Epidermal melanocyte (primary cell): ENCODE data around the gene EIF3B.
"Not testable (repeated sequence)": the region's sequence is repeated elsewhere in the genome, so short reads cannot be mapped to it uniquely, and the experiment has no call there.

Source experiments
- DNase-seq: peaks from one replicate; pipeline ENCODE4 v3.0.0; 2011; ENCODE audit warnings: low spot score; ENCODE audit not compliant: insufficient read length

Gene EIF3B

DNA sequence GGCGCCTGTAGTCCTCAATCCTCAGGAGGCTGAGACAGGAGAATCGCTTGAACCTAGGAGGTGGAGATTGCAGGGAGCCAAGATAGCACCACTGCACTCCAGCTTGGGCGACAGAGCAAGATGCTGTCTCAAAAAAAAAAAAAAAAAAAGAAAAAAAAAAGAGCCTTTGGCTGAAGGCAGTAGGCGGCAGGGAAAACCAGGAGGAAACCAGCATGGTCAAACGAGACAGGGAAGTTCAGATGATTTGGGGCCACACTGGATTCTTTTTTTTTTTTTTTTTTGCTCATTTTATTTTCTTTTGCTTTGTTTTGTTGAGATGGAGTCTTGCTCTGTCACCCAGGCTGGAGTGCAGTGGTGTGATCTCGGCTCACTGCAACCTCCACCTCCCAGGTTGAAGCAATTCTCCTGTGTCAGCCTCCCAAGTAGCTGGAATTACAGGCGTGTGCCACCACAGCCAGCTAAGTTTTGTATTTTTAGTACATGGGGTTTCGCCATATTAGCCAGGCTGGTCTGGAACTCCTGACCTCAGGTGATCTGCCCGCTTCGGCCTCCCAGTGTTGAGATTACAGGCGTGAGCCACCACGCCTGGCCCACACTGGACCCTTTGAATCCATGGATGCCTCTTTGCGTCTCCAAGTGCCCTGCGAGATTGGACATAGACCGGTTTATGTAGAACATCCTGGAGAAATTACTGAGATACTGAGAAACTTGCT is 7.1 kb upstream of the EIF3B start:
- not testable (repeated sequence) for DNase-seq

DNA sequence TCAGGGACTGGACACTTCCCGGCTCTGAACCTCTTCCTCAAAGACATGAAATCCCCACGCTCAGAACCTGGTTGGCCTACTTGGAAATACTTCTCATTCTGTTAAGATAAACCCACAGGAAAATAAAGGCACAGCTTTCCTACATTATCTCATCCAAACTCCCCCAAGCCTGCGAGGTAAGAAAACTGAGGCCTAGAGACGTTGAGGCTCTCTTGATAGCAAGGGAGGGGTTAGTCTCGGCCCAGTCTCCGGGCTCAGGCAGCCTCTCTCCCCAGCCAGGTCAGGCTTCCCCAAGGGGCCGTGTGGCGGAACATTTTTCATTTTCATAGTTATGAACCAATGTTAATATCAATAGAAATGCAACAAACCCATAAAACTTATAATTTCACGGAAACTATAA is 4.6 kb upstream of the EIF3B start:
- no peak for DNase-seq

DNA sequence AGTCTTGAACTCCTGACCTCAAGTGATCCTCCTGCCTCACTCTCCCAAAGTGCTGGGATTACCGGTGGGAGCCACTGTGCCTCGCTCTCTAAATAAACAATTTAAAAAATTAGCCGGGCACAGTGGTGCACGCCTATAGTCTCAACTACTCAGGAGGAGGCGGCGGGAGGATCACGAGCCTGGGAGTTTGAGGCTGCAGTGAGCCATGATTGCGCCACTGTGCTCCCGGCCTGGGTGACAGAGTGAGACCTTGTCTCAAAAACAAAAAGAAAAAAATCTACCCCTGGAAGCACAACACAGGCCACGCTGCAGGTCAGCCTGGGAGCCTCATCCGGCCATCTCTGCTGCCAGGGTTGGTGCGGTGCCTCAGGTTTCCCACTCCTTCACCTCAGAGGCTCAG is 3.8 kb upstream of the EIF3B start:
- DNase-seq: no peak

DNA sequence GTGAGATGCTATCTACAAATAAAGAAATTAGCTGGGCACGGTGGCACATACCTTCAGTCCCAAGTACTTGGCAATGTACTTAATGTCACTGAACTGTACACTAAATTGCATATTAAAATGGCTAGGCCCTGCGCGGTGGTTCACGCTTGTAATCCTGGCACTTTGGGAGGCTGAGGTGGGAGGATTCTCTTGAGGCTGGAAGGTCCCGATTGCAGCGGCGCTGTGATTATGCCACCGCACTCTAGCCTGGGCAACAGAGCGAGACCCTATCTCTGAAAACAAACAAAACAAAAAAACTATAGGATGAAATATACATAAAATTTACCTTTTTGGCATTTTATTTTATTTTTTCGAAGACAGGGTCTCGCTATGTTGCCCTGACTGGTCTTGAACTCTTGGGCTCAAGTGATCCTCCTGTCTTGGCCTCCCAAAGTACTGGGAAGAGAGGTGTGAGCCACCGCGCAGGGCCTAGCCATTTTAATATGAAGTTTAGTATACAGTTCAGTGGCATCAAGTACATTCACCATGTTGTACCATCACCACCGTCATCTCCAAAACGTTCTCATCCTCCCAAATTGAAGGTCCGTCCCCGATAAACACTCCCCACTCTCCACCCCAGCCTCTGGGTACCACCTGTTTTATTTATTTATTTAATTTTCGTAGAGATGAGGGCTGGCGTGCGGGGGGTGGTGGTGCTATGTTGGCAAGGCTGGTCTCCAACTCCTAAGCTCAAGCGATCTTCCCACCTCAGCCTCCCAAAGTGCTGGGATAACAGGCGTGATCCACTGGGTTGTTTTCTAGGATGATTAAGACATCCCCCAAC is 1.3 kb upstream of the EIF3B start:
- DNase-seq: no peak

DNA sequence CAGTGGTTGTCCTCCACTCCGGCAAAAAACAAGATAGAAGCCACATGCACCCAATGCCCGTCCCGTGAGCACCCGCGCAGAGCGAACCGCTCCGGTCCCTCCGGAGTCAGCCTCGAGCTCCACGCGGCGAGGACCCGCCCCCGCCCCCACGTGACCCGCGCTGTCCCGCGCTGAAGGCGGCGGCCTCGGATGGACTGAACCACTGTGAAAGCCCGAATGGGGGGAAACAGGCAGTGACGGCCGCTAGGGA is 766 bp upstream of the EIF3B start:
- DNase-seq: peak; percentile 93

DNA sequence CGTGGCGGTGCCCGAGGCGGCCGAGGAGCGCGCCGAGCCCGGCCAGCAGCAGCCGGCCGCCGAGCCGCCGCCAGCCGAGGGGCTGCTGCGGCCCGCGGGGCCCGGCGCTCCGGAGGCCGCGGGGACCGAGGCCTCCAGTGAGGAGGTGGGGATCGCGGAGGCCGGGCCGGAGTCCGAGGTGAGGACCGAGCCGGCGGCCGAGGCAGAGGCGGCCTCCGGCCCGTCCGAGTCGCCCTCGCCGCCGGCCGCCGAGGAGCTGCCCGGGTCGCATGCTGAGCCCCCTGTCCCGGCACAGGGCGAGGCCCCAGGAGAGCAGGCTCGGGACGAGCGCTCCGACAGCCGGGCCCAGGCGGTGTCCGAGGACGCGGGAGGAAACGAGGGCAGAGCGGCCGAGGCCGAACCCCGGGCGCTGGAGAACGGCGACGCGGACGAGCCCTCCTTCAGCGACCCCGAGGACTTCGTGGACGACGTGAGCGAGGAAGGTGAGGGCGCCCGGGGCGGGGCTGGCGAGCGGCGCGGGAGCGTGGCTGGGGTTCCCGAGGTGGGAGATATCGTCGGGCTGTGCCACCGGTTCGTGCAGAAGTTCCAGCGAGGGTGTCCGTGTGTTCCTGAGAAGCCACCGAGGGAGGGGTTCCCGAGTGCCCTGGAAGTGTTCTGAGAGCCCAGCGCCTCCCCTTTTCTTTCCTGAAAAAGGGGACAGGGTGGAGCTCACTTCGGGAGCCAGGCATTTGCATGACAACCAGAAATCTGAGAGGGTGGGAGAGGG is 495 bp downstream of the EIF3B start:
- no peak for DNase-seq

DNA sequence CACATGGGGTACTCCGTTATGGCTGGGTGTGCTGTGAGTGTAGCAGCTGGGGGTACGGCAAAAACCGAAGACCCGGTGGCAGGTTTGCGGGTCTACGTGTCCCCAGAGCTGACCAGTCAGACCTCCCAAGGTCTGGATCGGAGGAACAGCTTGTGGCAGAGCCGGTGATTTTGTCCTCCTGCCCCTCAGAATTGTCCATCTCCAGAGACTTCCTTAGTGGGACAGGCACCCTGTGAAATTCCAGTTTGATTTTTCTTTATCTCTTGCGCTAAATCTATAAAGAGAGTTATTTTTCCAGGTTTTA is 1.0 kb downstream of the EIF3B start:
- DNase-seq: no peak

DNA sequence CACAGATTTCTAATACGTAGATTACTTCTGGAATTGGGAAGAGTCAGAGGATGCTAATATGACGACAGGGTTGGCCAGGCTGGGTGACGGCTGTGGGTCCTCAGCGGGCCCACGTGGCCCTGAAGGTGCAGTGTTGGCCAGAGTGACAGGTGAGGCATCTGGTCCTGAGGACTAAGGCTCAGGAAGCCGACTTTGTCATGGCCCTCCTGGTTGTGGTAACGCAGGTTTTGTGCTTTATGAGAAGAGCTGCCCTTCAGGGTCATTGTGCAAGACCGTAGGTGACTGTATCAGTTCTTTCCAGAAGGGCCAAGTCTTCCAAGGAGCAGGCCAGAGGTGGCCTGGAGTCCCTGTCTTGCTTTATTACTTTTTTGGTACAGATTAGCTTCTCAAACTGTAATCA is 2.5 kb downstream of the EIF3B start:
- no peak for DNase-seq

DNA sequence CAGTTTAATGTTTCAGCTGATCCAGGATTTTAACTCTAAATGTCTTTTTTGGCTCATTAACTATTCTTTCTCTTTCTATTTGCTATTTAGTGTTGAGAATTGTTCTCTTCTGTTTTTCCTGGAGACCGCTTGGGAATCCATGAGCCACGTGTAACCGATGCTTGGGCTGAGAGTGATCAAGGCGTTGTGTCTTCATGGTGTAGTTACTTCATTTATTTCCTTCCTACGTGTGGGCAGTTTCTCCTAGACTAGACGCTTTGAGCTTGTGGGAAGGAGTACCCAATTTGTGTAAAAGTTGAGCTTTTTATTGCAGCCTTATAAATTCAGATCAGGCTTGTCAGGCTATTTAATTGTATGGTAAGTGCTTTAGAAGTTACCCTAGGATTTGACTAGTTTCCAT is 2.9 kb downstream of the EIF3B start:
- no peak for DNase-seq

DNA sequence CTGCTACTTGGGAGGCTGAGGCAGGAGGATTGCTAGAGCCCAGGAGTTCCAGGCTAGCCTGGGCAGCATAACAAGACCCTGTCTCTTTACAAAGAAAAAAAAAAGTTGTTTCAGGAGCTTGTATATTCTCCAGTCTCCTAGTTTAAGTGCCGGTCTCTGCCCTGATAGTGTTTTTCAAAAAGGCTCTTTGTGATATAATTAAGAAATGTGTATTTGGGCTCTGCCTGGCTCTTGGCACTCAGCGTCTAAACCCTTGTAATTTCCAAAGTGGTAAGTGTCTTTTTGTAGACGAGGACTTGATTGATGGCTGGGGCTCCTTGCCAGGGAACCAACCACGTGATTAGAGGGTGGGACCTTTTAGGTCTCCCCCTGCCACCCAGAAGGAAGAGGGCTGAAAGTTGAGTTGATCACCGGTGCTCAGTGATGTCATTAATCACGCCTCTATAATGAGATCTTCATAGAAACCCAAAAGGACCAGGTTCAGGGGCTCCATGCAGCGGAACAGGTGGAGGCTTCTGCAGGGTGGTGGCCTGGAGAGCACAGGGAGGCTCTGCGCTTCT is 4.4 kb downstream of the EIF3B start:
- no peak for DNase-seq

DNA sequence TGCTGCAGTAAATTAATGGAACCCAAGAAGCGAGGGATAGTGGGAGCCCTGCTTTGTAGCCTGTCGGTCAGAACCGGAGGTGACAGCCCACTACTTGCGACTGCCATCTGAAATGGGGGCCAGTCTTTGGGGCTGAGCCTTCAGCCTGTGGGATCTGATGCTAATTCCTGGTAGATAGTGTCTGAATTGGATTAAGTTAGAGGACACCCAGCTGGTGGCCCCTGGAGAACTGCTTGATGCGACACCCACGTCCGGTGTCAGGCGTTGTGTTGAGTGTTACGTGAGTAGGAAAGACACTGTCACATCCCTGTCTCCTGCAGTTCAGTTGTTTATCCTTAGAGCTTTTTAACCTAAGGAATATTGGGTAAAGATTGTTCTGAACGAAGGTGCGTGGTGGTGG is 5.0 kb downstream of the EIF3B start:
- DNase-seq: no peak

DNA sequence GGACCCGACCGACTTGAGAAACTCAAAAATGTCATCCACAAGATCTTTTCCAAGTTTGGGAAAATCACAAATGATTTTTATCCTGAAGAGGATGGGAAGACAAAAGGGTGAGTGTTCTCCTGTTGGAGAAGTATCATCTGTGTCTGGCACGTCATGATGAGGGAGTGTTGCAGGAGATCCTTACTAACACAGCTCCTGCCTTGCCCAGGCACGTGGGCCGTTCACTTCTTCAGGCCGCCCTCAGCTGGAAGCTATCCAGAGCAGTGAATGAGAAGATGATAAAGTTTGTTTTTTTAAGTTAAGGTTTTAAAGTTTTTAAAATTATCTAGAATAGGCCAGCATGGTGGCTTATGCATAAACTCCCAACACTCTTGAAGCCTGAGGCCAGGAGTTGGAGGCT is 6.2 kb downstream of the EIF3B start:
- no peak for DNase-seq

DNA sequence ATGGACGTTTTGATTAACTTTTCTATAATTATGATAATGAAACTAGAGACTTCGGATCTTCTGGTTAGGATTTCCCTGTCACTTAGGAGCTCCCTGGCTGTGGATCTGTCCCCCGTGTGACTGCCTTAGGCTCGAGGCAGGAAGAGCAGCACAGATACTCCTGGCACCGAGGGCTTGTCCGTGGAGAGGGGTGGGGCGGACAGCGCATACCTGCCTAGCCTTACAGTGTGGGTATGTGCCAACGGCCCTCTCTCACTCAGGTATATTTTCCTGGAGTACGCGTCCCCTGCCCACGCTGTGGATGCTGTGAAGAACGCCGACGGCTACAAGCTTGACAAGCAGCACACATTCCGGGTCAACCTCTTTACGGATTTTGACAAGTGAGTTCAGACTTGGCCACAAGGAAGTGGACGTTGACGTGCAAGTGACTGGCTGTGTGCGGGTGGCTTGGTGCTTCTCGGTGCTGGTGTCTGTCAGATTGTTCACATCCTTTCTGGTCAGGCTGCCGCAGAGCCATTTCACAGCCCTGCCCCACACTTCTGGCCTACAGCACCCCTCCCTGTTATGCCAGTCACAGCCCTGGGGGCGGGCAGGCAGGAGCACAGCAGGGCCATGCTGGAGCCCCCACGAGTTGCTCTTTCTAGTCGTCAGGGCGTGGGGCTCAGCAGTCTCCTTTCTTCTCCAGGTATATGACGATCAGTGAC is 7.9 kb downstream of the EIF3B start:
- no peak for DNase-seq

DNA sequence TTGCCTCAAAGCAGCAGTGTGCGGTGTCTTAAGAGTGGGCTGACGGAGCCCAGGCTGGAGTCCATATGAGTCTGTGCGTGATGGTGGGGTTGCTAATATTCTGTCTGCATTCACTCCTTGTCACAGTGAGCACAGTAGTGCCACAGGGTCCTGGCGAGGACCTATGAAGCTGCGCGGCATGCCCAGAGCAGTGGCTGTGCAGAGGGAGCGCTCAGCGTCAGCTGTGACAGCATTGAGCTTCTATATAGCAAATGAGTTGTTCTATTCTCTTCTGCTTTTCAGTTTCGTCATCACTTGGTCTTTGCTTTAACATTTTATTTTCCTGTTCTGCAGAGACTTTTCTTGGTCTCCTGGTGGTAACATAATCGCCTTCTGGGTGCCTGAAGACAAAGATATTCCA is 14.5 kb downstream of the EIF3B start:
- DNase-seq: no peak

DNA sequence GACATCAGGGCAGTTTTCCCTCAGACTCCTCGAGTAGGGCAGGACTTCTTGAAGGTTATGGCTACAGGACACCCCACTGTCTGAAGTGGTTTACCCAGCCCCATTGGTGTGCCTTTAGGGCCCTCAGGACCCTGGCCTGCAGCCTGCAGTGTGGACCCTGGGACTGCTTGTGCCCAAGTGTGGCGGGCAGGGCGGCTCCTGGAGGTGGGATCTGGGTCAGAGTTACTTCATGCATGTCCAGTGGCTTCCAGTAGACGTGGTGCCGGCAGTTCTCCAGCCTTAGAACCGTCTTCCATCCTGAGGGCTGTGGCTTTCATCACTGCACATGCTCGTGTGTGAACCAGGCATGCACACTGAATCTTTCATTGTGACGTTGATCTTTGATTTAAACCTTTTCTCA is 16.7 kb downstream of the EIF3B start:
- no peak for DNase-seq

DNA sequence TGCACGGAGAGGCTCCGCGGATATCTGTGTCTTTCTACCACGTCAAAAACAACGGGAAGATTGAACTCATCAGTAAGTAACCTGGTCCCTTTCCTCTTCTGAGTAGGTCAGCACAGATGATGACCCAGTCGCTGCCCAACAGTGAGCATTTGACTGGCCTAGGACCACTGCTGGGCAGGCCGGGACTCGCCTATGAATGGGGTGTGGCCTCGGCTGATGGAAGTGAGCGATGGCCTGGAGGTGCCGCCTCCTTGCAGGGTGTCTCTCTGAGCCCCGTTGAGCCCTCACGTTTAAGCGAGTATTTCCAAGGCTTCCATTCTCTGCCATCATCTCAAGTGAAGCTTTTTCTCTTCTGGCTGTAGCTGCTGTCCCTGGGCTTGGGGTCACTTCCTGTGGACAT is 18.1 kb downstream of the EIF3B start:
- no peak for DNase-seq

DNA sequence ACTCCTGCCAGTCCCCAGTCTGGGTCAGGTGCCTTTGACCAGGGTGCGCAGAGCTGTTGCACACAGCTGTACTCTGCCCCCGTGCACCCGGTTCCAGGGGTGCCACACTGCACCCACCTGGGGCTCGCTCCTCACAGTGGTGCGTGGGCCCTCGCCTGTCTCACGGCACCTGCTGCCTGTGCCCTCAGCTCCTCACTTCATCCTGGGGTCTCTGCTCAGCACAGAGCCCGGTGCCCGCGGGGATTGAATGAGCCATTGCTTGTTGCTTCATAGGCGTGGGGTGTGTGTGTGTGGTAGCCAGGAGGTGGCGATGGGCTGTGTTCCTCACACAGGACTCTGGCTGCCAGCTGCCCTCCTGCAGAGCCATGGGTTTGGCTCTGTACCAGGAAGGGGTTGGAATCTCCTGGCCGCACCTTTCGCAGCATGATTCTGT is 18.5 kb downstream of the EIF3B start:
- DNase-seq: no peak

DNA sequence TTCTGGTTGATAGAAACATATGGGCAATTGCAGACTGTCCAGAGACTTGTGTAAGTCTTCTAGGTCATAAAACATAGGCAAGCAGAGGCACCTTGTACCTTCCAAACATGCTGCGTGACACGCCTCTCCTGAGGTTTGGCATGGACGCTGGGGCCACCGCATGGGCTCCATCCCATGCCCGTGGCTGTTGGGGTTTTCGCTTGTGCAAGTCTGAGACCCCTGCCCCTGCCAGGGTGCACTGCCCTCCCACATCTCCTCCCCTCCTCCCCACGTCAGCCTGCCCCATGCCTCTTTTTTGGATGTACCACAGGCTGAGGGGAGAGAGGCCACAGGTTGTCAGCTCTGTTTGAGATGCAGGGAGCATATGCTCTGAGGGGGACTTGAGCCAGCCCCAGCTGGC is 19.0 kb downstream of the EIF3B start:
- DNase-seq: no peak

DNA sequence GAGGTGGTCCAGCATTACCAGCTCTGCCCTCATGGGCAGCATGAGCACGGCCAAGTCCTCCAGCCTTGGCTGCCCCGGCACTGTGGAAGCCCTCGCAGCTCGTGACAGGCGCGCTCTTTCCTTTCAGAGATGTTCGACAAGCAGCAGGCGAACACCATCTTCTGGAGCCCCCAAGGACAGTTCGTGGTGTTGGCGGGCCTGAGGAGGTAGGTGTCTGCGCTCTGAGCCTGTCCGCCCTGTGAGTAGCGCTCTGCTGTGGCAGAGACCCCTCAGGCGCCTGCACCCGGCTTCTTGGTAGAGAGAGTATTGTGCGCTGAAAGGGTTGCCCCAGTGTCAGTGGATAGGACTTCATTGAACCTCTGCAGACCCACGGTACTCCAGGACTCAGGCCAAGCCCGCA is 19.8 kb downstream of the EIF3B start:
- no peak for DNase-seq

DNA sequence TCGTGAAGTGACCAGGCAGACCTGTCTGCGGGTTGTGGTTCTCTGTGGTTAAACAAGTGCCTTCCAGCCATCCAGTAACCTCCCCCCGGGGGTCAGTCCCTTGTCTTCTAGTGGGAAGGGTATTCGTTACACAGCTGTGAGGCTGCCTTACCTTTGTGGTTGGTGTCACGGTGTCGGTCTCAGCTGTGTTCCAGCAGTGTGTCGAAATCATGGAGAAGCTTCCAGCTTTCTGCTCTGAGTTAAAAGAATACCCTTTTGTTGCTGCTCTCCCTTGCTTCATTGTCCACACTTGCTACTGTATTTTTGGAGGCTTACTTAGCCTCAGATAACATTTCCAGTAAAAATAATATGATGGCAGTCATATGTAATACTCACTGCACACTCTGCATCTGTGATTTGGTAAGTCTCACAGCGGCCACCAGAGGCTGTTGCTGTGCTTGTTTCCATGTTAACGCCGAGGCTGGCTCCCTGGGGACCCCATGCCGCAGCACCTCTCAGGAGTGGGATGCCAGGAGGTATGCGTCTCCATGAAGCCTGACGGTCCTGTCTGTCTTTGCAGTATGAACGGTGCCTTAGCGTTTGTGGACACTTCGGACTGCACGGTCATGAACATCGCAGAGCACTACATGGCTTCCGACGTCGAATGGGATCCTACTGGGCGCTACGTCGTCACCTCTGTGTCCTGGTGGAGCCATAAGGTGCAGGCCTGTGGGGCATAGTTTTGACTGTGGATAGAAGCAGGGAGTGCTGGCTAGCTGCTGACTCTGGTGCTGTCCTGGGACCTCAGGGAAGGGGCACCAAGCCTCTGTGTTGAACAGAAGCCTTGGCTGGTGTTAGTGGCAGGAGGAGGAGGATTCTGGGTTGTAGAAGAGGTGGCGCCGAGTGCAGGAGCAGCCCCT is 20.5 kb downstream of the EIF3B start:
- DNase-seq: no peak
